DND-41 (cell line): ENCODE data around the gene KCNH2.

Experiments used
- EZH2 ChIP-seq: IDR thresholded peaks from 3 replicates; pipeline ENCODE4 v1.6.1; 2012; ENCODE audit warnings: borderline replicate concordance, low read depth, mild to moderate bottlenecking, moderate library complexity, low read length, inconsistent platforms; ENCODE audit not compliant: severe bottlenecking
- TF ChIP-seq, protein P1 (sequence below): IDR thresholded peaks from 2 replicates; pipeline ENCODE4 v1.5.1; 2012; ENCODE audit warnings: borderline replicate concordance, low read length, moderate library complexity, mild to moderate bottlenecking; ENCODE audit not compliant: poor library complexity, severe bottlenecking; ENCODE audit errors: extremely low read depth

DNA sequence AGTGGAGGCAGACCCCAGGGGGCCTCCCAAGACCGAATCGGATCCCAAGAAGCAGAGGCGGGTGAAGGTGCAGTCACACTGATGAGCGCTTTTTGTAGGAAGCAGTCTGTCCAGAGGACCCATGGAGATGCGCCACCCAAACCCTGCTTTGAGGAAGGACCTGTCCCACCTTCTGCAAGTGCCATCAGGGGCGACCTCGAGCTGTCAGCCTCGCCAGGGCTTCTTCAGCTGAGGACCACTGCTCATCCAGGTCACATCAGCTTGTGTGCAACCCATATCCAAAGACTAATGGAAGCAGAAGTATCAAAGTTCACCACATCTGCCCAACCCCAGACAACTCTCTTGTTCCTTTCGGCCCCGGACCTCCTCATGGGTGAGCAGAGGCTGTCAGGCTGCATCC is 61.5 kb downstream of the KCNH2 start:
- TF ChIP-seq EZH2 = no peak
- TF ChIP-seq, protein P1, sequence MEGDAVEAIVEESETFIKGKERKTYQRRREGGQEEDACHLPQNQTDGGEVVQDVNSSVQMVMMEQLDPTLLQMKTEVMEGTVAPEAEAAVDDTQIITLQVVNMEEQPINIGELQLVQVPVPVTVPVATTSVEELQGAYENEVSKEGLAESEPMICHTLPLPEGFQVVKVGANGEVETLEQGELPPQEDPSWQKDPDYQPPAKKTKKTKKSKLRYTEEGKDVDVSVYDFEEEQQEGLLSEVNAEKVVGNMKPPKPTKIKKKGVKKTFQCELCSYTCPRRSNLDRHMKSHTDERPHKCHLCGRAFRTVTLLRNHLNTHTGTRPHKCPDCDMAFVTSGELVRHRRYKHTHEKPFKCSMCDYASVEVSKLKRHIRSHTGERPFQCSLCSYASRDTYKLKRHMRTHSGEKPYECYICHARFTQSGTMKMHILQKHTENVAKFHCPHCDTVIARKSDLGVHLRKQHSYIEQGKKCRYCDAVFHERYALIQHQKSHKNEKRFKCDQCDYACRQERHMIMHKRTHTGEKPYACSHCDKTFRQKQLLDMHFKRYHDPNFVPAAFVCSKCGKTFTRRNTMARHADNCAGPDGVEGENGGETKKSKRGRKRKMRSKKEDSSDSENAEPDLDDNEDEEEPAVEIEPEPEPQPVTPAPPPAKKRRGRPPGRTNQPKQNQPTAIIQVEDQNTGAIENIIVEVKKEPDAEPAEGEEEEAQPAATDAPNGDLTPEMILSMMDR = no peak
